Stimulated activated CD8-positive, alpha-beta memory T cell treated with anti-CD3 and anti-CD28 coated beads, Interleukin-2, amount 100 ng/mL, for 48 hours (primary cell): ENCODE measurements around the gene CLRN1.

Experiments used
- DNase-seq, 2 donors: peaks; one replicate each; pipeline ENCODE4 v3.0.0-alpha.2; 2020; ENCODE audit warnings: low read depth in 2 of 2

Gene CLRN1

GRCh38 chr3:150975992-150976368 is 3.5 kb upstream of the CLRN1 start:
- DNase-seq: peak in 1 of 2 donors; percentile 2

DNA sequence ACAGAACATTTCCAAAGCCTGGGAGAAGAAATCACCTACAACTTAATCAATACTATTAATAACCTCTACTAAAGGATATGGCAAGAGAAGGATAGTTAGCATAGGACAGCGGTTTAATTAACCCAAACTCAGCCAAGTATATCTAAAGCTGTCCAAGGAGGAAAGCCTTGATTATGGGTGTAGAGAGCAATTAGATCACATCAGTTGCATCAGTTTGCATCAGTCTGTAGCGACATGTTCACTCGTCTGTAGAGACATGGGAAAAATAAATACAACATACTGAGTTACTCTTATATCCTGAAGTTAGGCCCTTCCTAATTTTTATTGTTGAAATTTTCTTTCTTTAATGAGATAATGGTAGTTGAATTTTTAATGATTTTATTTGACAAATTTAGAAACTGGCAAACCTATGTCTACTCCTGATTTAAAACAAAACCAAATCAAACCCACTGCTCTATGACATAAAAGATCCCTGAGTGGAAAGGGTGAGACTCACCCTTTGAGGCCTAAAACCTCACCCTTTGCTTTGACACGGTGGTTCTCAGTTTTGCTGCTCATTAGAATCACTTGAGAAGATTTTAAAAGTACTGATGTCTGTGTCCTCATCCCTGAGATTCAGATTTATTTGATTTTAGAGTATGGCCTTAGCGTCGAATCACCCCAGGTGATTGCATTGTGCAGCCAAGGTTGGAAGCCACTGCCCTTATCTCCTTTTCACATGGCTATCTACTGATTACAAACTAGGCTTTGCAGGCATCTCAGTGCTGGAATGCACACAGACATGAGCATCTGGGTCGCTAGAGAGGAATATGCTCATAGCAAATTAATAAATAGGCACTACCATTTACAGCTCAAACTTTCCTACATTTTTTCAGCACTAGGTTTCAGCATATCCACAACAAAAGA is 2.8 kb upstream of the CLRN1 start:
- no peak for DNase-seq

DNA sequence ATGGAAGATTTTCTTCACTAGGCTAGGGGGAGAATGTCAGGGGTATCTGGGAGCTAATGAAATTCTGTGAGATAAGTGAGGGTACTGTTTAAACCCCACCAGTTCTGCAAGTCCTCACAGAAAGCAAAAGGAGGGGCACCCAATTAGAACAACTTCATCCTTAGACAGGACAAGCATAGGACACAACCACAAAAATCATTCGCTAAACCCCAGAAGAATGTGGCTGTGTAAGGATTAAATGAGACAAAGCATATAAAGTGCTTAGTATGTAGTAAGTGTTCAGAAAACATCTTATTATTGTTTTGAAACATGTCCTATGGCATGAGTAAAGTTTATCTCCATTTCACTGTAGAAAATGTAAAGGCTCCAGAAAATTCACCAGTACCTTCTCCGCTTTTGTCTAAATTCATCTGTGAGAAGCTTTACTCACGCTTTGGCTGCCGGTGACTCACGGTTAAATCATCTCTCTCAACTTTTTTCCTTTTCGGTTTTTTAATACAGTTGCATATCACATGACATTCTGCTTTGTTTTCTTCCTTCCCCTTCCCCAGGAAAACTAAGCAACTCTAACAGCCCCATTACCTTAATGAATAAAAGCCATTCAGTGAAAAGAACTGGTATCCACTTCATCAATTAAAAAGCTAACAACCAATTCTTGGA is 1.7 kb downstream of the CLRN1 start:
- DNase-seq: no peak

- DNase-seq: no peak
Observed at GRCh38 chr3:150968341-150969035, 4.0 kb downstream of the CLRN1 start.

DNA sequence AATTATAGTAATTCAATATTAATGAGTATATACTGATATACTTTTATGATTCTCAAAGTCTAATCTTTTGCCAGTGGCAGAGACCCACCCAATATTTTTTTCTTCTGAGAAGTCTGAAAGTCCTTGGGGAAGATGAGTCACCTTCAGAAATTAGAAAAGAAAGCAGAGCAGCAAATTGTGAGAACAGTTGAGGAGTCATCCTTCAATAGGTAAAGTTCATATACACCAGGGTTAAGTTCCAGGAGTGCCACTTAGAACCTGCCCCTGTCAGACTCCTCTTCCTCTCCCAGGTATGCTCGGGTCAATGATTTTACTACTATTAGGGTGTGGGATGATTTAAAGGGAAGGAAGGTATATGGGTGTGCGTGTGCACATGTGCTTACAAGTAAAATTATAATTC is 7.1 kb downstream of the CLRN1 start:
- no peak for DNase-seq

- no peak for DNase-seq
Observed at GRCh38 chr3:150961949-150962348, 10.6 kb downstream of the CLRN1 start.

GRCh38 chr3:150960708-150961684 is 11.5 kb downstream of the CLRN1 start:
- no peak for DNase-seq

GRCh38 chr3:150958683-150959082 is 13.8 kb downstream of the CLRN1 start:
- DNase-seq: no peak

DNA sequence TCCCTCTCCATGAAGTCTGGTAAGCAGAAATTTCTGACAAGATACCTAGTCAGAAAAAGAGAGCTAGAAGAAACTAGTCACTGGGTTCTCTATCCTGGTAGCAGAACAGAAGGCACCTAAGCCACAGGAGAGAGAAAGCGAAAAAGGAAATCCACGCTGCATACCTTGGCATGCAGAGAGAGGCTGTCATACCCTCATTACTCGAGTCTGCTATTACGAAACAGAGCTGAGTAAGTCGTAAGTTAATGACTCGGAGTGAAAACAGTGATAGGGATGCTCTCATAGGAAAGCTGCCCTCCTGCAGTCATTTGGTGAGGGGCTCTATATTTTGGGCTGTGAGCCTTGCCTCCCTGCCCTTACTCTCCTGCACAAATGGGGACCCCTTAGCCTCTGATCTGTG is 16.2 kb downstream of the CLRN1 start:
- DNase-seq: no peak

DNA sequence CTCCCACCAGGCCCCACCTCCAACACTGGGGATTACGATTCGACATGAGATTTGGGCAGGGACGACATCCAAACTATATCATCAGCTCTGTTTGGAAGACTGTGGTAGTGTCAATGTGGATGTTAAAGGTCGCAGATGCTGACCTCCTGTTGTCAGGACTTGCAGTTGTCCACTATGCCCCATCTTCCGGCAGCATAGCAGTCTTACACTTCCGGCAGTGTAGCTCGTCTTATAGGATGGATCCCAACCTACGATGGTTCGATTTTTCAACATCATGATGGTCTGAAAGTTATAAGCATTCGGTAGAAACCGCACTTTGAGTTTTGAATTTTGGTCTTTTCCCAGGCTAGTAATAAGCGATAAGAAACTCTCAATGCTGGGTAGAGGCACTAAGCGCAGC is 20.6 kb downstream of the CLRN1 start:
- DNase-seq: no peak

DNA sequence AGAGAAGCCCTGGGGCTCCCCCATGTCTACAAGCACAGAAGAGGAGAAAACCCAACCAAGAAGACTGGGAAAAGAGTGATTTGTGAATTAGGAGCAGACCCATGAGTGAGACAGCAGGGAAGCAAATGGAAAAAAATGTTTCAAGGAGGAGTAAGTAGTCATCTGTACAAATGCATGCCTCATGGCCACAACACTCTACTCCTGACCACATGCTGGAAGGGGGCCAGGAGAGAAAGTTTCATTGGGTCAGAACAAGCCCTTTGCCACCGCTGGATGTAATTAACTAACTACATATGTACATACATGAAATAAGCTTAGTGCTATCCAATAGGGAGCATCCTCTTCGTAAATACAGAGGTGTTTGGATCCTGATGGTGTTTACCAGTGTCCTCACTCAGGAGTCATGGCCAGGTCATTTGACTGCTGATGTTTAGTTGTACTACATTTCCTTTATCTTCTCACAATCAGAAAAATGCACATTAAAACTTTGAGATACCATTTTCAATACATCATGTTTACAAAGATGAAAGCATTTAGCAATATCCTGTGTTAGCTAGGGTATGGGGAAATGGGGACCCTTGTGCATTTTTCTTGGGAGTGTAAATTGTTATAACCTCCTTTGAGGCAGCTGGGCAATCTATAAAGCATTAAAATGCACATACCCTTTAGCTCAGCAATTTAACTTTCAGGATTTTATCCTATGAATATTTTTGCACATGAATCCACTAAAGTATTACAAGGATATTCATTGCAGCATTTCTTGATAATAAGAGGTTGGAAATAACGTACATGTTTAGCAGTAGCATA is 27.1 kb downstream of the CLRN1 start:
- no peak for DNase-seq

- DNase-seq: no peak
Observed at GRCh38 chr3:150942221-150942620, 30.3 kb downstream of the CLRN1 start.

- DNase-seq: no peak
Observed at GRCh38 chr3:150936693-150937092, 35.8 kb downstream of the CLRN1 start.

GRCh38 chr3:150933473-150933995 is 39.0 kb downstream of the CLRN1 start:
- no peak for DNase-seq

GRCh38 chr3:150931745-150932144 is 40.8 kb downstream of the CLRN1 start:
- DNase-seq: no peak

GRCh38 chr3:150930839-150931238 is 41.7 kb downstream of the CLRN1 start:
- no peak for DNase-seq

GRCh38 chr3:150928234-150928633 is 44.3 kb downstream of the CLRN1 start:
- no peak for DNase-seq

GRCh38 chr3:150926328-150926727 is 46.2 kb downstream of the CLRN1 start:
- DNase-seq: no peak

DNA sequence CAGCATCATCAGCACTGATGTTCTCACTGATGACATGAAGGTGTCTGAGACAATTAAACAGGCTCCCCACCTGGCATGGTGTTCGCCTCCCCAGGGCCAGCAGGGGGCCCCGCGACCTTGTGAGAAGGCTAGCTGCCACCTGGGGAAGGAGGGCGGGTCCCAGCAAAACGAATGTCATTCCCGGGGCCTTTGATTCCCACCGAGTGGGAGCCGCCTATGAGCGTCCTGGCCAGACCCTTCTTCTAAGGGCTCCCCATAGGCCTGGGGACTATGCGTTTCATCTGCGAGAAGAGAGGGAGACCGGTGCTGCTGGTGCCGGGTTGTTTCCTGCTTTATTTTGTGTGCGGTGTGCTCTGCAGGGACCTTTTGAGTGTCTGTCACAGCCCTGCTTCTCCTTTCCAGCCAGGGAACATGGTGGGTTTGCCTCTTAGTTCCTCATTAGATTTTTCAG is 46.8 kb downstream of the CLRN1 start:
- DNase-seq: peak; percentile 43 to 48

- DNase-seq: no peak
Observed at GRCh38 chr3:150922611-150923010, 49.9 kb downstream of the CLRN1 start.
